Rectal smooth muscle tissue (tissue), 1 donor: ENCODE data around the gene FPR1.

Source experiments
- H3K27ac ChIP-seq: one replicate; pipeline ENCODE4 v1.7.0; 2013; ENCODE audit warnings: low read depth, low read length, inconsistent platforms
- H3K27me3 ChIP-seq: one replicate; pipeline ENCODE4 v1.7.0; 2013; ENCODE audit warnings: low read length; ENCODE audit not compliant: control insufficient read depth, insufficient read depth
- H3K36me3 ChIP-seq: one replicate; pipeline ENCODE4 v1.7.0; 2013; ENCODE audit warnings: low read length; ENCODE audit not compliant: control insufficient read depth, insufficient read depth
- H3K4me1 ChIP-seq: one replicate; pipeline ENCODE4 v1.7.0; 2013; ENCODE audit warnings: low read length; ENCODE audit not compliant: control insufficient read depth, insufficient read depth
- H3K4me3 ChIP-seq: one replicate; pipeline ENCODE4 v1.7.0; 2013; ENCODE audit warnings: low read length
- H3K9ac ChIP-seq: one replicate; pipeline ENCODE4 v1.7.0; 2013; ENCODE audit warnings: low read length

The FPR1 gene

GRCh38 chr19:51722492-51722891 is 29.2 kb downstream of the FPR1 start:
- Histone ChIP-seq H3K4me3 (no peak overlapping the region), H3K4me1 (peaks cover 3% of the 10 kb centered on the region), H3K9ac (no peak overlapping the region), H3K36me3 (no peaks in the 10 kb centered on the region), H3K27me3 (peaks cover 13% of the 10 kb centered on the region), H3K27ac (no peak overlapping the region)

DNA sequence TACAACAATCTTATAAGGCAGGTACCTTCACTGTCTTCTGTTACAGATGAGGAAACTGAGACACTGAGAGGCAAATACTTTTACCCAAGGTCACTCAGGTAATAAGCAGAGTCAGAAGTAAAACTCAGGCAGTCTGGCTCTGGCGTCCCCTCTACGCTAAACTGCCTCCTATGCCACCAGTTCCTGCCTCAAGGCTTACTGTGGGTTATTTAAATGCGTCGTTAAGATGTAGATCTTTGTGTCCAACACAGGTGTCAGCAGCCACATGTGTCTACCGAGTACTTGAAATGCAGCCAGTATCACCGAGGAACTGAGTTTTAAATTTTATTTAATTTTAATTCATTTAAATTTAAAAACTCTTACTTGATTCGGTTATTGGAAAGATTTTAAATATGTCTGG is 29.8 kb downstream of the FPR1 start:
- peaks cover 13% of the 10 kb centered on the region for H3K27me3 ChIP-seq
- H3K36me3 ChIP-seq, result no peaks in the 10 kb centered on the region
- H3K9ac ChIP-seq, result no peak overlapping the region
- H3K4me3 ChIP-seq, result no peak overlapping the region
- H3K27ac ChIP-seq, result no peak overlapping the region
- peaks cover 3% of the 10 kb centered on the region for H3K4me1 ChIP-seq

- no peak overlapping the region for H3K9ac ChIP-seq
- H3K27me3 ChIP-seq, result peaks cover 5% of the 10 kb centered on the region
- no peaks in the 10 kb centered on the region for H3K4me1 ChIP-seq
- no peak overlapping the region for H3K27ac ChIP-seq
- H3K36me3 ChIP-seq, result no peaks in the 10 kb centered on the region
- no peak overlapping the region for H3K4me3 ChIP-seq
Observed at GRCh38 chr19:51719251-51719988, 32.3 kb downstream of the FPR1 start.

GRCh38 chr19:51716925-51717324 is 34.8 kb downstream of the FPR1 start:
- H3K9ac ChIP-seq, result no peak overlapping the region
- no peaks in the 10 kb centered on the region for H3K36me3 ChIP-seq
- H3K27ac ChIP-seq, result no peak overlapping the region
- peaks cover 5% of the 10 kb centered on the region for H3K27me3 ChIP-seq
- no peak overlapping the region for H3K4me3 ChIP-seq
- no peaks in the 10 kb centered on the region for H3K4me1 ChIP-seq

DNA sequence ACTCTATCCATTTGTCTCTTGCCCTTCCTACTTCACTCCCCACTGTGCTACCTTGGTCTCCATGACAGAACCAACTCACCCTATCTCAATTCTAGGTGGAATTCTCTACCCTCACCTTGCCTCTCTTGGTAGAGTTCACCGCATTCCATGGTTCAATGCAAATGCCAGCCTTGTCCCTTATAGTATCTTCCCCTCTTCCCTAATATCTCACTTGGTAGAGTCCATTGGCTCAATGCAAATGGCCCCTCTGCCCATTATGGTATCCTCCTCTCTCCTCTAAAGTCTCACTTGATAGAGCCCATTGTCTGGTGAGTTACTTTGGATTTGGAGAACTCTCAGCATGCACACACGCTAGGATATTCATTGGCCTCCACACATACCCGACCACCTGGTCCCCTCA is 35.8 kb downstream of the FPR1 start:
- no peak overlapping the region for H3K9ac ChIP-seq
- H3K27me3 ChIP-seq, result peaks cover 5% of the 10 kb centered on the region
- H3K27ac ChIP-seq, result no peak overlapping the region
- no peak overlapping the region for H3K4me3 ChIP-seq
- H3K4me1 ChIP-seq, result no peaks in the 10 kb centered on the region
- no peaks in the 10 kb centered on the region for H3K36me3 ChIP-seq

GRCh38 chr19:51714848-51715247 is 36.8 kb downstream of the FPR1 start:
- no peaks in the 10 kb centered on the region for H3K4me1 ChIP-seq
- no peak overlapping the region for H3K9ac ChIP-seq
- H3K27me3 ChIP-seq, result peaks cover 5% of the 10 kb centered on the region

DNA sequence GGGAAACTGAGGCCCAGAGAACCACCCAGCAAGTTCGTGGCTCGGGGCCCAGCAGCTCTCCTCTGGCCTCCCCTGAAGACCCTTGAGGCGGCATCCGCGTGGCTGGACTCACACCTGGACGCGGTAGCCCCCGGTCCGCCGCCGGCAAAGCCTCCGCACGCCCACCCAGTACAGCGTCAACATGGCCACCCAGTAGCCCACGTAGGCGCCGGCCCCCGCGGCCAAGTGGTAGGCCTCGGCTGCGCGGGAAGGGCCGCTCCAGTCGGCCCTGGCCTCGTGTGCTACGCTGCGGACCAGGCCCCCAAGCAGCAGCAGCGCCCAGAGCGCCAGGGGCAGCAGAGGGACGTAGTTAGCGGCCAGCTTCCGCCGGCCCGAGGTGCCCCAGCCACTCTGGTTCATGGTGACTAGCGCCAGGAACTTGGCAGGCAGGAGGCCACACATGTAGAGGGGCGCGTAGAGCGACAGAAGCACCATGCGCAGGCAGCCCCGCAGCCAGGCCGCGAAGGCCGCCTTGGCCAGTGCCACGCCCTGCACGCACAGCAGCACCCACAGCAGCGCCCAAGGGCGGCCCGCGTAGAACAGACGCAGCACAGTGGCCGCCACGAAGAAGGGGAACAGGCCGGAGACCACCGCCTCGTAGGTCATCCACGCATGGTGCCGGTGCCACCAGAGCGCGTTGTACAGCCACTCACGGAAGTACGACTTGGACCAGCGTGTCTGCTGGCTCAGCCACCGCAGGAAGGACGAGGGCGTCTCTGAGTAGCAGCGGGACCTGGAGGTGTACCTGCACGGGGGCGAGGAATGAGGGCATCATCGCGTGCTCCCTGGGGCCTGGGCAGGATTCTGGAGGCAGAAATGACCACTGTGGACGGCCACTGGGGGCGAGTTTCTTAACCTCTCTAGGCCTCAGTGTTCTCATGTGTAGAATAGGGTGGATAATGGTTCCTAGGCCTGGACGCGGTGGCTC is 38.1 kb downstream of the FPR1 start:
- no peaks in the 10 kb centered on the region for H3K27me3 ChIP-seq

More at GRCh38 chr19:51714848-51715247, 36.8 kb downstream of the FPR1 start:
- no peak overlapping the region for H3K4me3 ChIP-seq
- H3K36me3 ChIP-seq, result no peaks in the 10 kb centered on the region
- H3K27ac ChIP-seq, result no peak overlapping the region

GRCh38 chr19:51712461-51713081 is 39.1 kb downstream of the FPR1 start:
- no peak overlapping the region for H3K27ac ChIP-seq
- H3K27me3 ChIP-seq, result no peaks in the 10 kb centered on the region
- H3K9ac ChIP-seq, result no peak overlapping the region
- H3K36me3 ChIP-seq, result no peaks in the 10 kb centered on the region
- H3K4me1 ChIP-seq, result no peaks in the 10 kb centered on the region
- no peak overlapping the region for H3K4me3 ChIP-seq

More for the DNA sequence above, 38.1 kb downstream of the FPR1 start:
- Histone ChIP-seq H3K27ac (no peak overlapping the region), H3K9ac (no peak overlapping the region), H3K36me3 (no peaks in the 10 kb centered on the region), H3K4me3 (no peak overlapping the region), H3K4me1 (no peaks in the 10 kb centered on the region)

- Histone ChIP-seq H3K27ac (no peak overlapping the region), H3K36me3 (no peaks in the 10 kb centered on the region), H3K27me3 (no peaks in the 10 kb centered on the region), H3K9ac (no peak overlapping the region), H3K4me1 (no peaks in the 10 kb centered on the region), H3K4me3 (no peak overlapping the region)
Observed at GRCh38 chr19:51711702-51712101, 40.0 kb downstream of the FPR1 start.

DNA sequence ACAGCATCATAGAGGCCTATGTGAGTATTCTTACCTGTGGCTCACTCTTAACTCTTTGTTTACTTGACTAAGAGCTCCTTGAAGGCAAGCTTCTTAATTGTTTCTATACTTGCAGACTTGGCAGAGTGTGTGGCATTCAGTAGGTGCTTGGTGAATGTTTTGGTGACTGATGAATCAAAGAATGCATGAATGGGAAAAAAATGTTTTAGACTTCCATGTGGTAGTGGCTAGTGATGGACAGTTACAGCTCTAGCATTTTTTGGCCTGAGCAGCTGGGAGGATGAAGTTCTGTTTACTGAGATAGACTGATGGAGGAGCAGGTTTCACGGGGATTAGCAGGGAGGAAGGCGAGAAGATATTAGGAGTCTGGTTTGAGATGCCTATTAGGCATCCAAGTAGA is 41.5 kb downstream of the FPR1 start:
- Histone ChIP-seq H3K4me1 (peaks cover under 1% of the 10 kb centered on the region), H3K27ac (no peak overlapping the region), H3K36me3 (peaks cover 5% of the 10 kb centered on the region), H3K4me3 (no peak overlapping the region), H3K9ac (no peak overlapping the region), H3K27me3 (no peaks in the 10 kb centered on the region)

GRCh38 chr19:51709575-51709974 is 42.1 kb downstream of the FPR1 start:
- Histone ChIP-seq H3K4me3 (no peak overlapping the region), H3K9ac (no peak overlapping the region), H3K4me1 (peaks cover 5% of the 10 kb centered on the region), H3K36me3 (peaks cover 8% of the 10 kb centered on the region), H3K27ac (no peak overlapping the region), H3K27me3 (no peaks in the 10 kb centered on the region)

GRCh38 chr19:51708811-51709210 is 42.9 kb downstream of the FPR1 start:
- Histone ChIP-seq H3K36me3 (peaks cover 8% of the 10 kb centered on the region), H3K27me3 (no peaks in the 10 kb centered on the region), H3K4me3 (no peak overlapping the region), H3K4me1 (peaks cover 5% of the 10 kb centered on the region), H3K27ac (no peak overlapping the region), H3K9ac (no peak overlapping the region)
